NOMO-1 (cell line): Measurements from ENCODE around the gene INVS.
"Not testable (repeated sequence)": the region's sequence is repeated elsewhere in the genome, so short reads cannot be mapped to it uniquely, and the experiment has no call there.

Experiments used
- DNase-seq, 2 experiments: peaks; one replicate each; lab custom pipeline; 2025; ENCODE audit not compliant: unreplicated experiment in 2 of 2; lab: John Stamatoyannopoulos, UW

INVS gene

GRCh38 chr9:100083448-100084127 is 15.5 kb upstream of the INVS start:
- no peak for DNase-seq

- DNase-seq = no peak
These were observed 15.0 kb upstream of the INVS start for GRCh38 chr9:100084128-100084453.

- DNase-seq = no peak
These were observed 14.3 kb upstream of the INVS start for GRCh38 chr9:100084734-100085133.

GRCh38 chr9:100086097-100086635 is 12.9 kb upstream of the INVS start:
- DNase-seq = no peak

- DNase-seq = no peak
These were observed 11.8 kb upstream of the INVS start for GRCh38 chr9:100087218-100087617.

GRCh38 chr9:100088202-100088601 is 10.8 kb upstream of the INVS start:
- no peak for DNase-seq

- DNase-seq = no peak
These were observed 8.2 kb upstream of the INVS start for GRCh38 chr9:100090880-100091279.

GRCh38 chr9:100091650-100092049 is 7.4 kb upstream of the INVS start:
- no peak for DNase-seq

- no peak for DNase-seq
These were observed 7.0 kb upstream of the INVS start for GRCh38 chr9:100092066-100092465.

- not testable (repeated sequence) for DNase-seq
These were observed 4.6 kb upstream of the INVS start for GRCh38 chr9:100094411-100094810.

GRCh38 chr9:100096378-100096916 is 2.6 kb upstream of the INVS start:
- DNase-seq = no peak

- peak; percentile 32 to 57 for DNase-seq
These were observed 777 bp upstream of the INVS start for GRCh38 chr9:100098046-100098886.

- DNase-seq = no peak
These were observed 639 bp downstream of the INVS start for GRCh38 chr9:100099722-100100042.

- DNase-seq = no peak
These were observed 1.2 kb downstream of the INVS start for GRCh38 chr9:100100146-100100667.

- DNase-seq = no peak
These were observed 2.6 kb downstream of the INVS start for GRCh38 chr9:100101608-100102007.

GRCh38 chr9:100104314-100104713 is 5.3 kb downstream of the INVS start:
- DNase-seq = no peak

- DNase-seq = no peak
These were observed 6.8 kb downstream of the INVS start for GRCh38 chr9:100105861-100106260.

GRCh38 chr9:100106616-100107015 is 7.6 kb downstream of the INVS start:
- no peak for DNase-seq

- DNase-seq = no peak
These were observed 9.5 kb downstream of the INVS start for GRCh38 chr9:100108559-100108958.

GRCh38 chr9:100111235-100111634 is 12.2 kb downstream of the INVS start:
- no peak for DNase-seq

- DNase-seq = no peak
These were observed 13.8 kb downstream of the INVS start for GRCh38 chr9:100112677-100113336.
